ENCODE results near the gene IPCEF1.

IPCEF1 gene

GRCh38 chr6:154356690-154357089 lies at the start of gene IPCEF1:
Gene IPCEF1, minus strand, starts transcription at chr6:154356803. Its CDS starts 90,856 bp downstream, at chr6:154265947.
- no peak within 1 kb of the TSS for H3K27ac ChIP-seq
- H3K4me3 ChIP-seq: no peak within 1 kb of the TSS
- TF ChIP-seq EZH2 (IDR thresholded peaks at IDR 0.05): no peak
- TF ChIP-seq POLR2AphosphoS5 (IDR thresholded peaks at IDR 0.05; ENCODE audit: borderline replicate concordance, low read depth, low read length): no peak
- TF ChIP-seq FOXP2 (optimal IDR thresholded peaks at IDR 0.05; ENCODE audit: control extremely low read depth, extremely low read length, insufficient read depth): no peak
- no peak within 1 kb of the TSS for H3K9ac ChIP-seq (ENCODE audit: insufficient read length)
- no peaks in the 10 kb centered on the region for H3K9me3 ChIP-seq (ENCODE audit: low read depth, low read length)
- H3K36me3 ChIP-seq (ENCODE audit: insufficient read depth, low read length): no peaks in the 10 kb centered on the region
- DNase-seq (ENCODE audit: low read depth, low spot score): no peak

GRCh38 chr6:154406301-154406700 lies 49.7 kb upstream of the IPCEF1 start:
- no peak overlapping the region for H3K9ac ChIP-seq (ENCODE audit: insufficient read length)
- H3K27ac ChIP-seq: no peak overlapping the region
- H3K4me3 ChIP-seq: no peak overlapping the region
- TF ChIP-seq EZH2 (IDR thresholded peaks at IDR 0.05): no peak
- no peak for TF ChIP-seq FOXP2 (optimal IDR thresholded peaks at IDR 0.05; ENCODE audit: control extremely low read depth, extremely low read length, insufficient read depth)
- no peak for TF ChIP-seq POLR2AphosphoS5 (IDR thresholded peaks at IDR 0.05; ENCODE audit: borderline replicate concordance, low read depth, low read length)
- DNase-seq (ENCODE audit: low read depth, low spot score): no peak
- no peaks in the 10 kb centered on the region for H3K9me3 ChIP-seq (ENCODE audit: low read depth, low read length)
- no peaks in the 10 kb centered on the region for H3K36me3 ChIP-seq (ENCODE audit: insufficient read depth, low read length)

GRCh38 chr6:154404791-154405400 lies 48.3 kb upstream of the IPCEF1 start:
- Histone ChIP-seq H3K36me3 (ENCODE audit: insufficient read depth, low read length) (no peaks in the 10 kb centered on the region), H3K9ac (ENCODE audit: insufficient read length) (no peak overlapping the region), H3K4me3 (no peak overlapping the region), H3K9me3 (ENCODE audit: low read depth, low read length) (no peaks in the 10 kb centered on the region), H3K27ac (no peak overlapping the region)
- no peak for DNase-seq (ENCODE audit: low read depth, low spot score)
- TF ChIP-seq EZH2 (IDR thresholded peaks at IDR 0.05) (no peak), FOXP2 (optimal IDR thresholded peaks at IDR 0.05; ENCODE audit: control extremely low read depth, extremely low read length, insufficient read depth) (no peak), POLR2AphosphoS5 (IDR thresholded peaks at IDR 0.05; ENCODE audit: borderline replicate concordance, low read depth, low read length) (no peak)

- Histone ChIP-seq H3K27ac (no peak overlapping the region), H3K36me3 (ENCODE audit: insufficient read depth, low read length) (no peaks in the 10 kb centered on the region), H3K9ac (ENCODE audit: insufficient read length) (no peak overlapping the region), H3K9me3 (ENCODE audit: low read depth, low read length) (no peaks in the 10 kb centered on the region), H3K4me3 (no peak overlapping the region)
- TF ChIP-seq EZH2 (IDR thresholded peaks at IDR 0.05) (no peak), FOXP2 (optimal IDR thresholded peaks at IDR 0.05; ENCODE audit: control extremely low read depth, extremely low read length, insufficient read depth) (no peak), POLR2AphosphoS5 (IDR thresholded peaks at IDR 0.05; ENCODE audit: borderline replicate concordance, low read depth, low read length) (no peak)
- no peak for DNase-seq (ENCODE audit: low read depth, low spot score)
Measured at GRCh38 chr6:154403788-154404187, 47.2 kb upstream of the IPCEF1 start.

GRCh38 chr6:154402081-154402780 lies 45.6 kb upstream of the IPCEF1 start:
- Histone ChIP-seq H3K27ac (no peak overlapping the region), H3K36me3 (ENCODE audit: insufficient read depth, low read length) (no peaks in the 10 kb centered on the region), H3K9ac (ENCODE audit: insufficient read length) (no peak overlapping the region), H3K9me3 (ENCODE audit: low read depth, low read length) (no peaks in the 10 kb centered on the region), H3K4me3 (no peak overlapping the region)
- DNase-seq (ENCODE audit: low read depth, low spot score): no peak
- TF ChIP-seq POLR2AphosphoS5 (IDR thresholded peaks at IDR 0.05; ENCODE audit: borderline replicate concordance, low read depth, low read length) (no peak), EZH2 (IDR thresholded peaks at IDR 0.05) (no peak), FOXP2 (optimal IDR thresholded peaks at IDR 0.05; ENCODE audit: control extremely low read depth, extremely low read length, insufficient read depth) (no peak)

GRCh38 chr6:154399097-154399496 lies 42.5 kb upstream of the IPCEF1 start:
- Histone ChIP-seq H3K9ac (ENCODE audit: insufficient read length) (no peak overlapping the region), H3K27ac (no peak overlapping the region), H3K36me3 (ENCODE audit: insufficient read depth, low read length) (no peaks in the 10 kb centered on the region), H3K4me3 (no peak overlapping the region), H3K9me3 (ENCODE audit: low read depth, low read length) (no peaks in the 10 kb centered on the region)
- no peak for DNase-seq (ENCODE audit: low read depth, low spot score)
- TF ChIP-seq FOXP2 (optimal IDR thresholded peaks at IDR 0.05; ENCODE audit: control extremely low read depth, extremely low read length, insufficient read depth) (no peak), EZH2 (IDR thresholded peaks at IDR 0.05) (no peak), POLR2AphosphoS5 (IDR thresholded peaks at IDR 0.05; ENCODE audit: borderline replicate concordance, low read depth, low read length) (no peak)

GRCh38 chr6:154397491-154398195 lies 41.0 kb upstream of the IPCEF1 start:
- Histone ChIP-seq H3K4me3 (no peak overlapping the region), H3K36me3 (ENCODE audit: insufficient read depth, low read length) (no peaks in the 10 kb centered on the region), H3K27ac (no peak overlapping the region), H3K9me3 (ENCODE audit: low read depth, low read length) (no peaks in the 10 kb centered on the region), H3K9ac (ENCODE audit: insufficient read length) (no peak overlapping the region)
- no peak for DNase-seq (ENCODE audit: low read depth, low spot score)
- no peak for TF ChIP-seq EZH2 (IDR thresholded peaks at IDR 0.05)
- TF ChIP-seq FOXP2 (optimal IDR thresholded peaks at IDR 0.05; ENCODE audit: control extremely low read depth, extremely low read length, insufficient read depth): no peak
- no peak for TF ChIP-seq POLR2AphosphoS5 (IDR thresholded peaks at IDR 0.05; ENCODE audit: borderline replicate concordance, low read depth, low read length)

- Histone ChIP-seq H3K27ac (no peak overlapping the region), H3K36me3 (ENCODE audit: insufficient read depth, low read length) (no peaks in the 10 kb centered on the region), H3K4me3 (no peak overlapping the region), H3K9ac (ENCODE audit: insufficient read length) (no peak overlapping the region), H3K9me3 (ENCODE audit: low read depth, low read length) (no peaks in the 10 kb centered on the region)
- no peak for DNase-seq (ENCODE audit: low read depth, low spot score)
- TF ChIP-seq EZH2 (IDR thresholded peaks at IDR 0.05): no peak
- TF ChIP-seq FOXP2 (optimal IDR thresholded peaks at IDR 0.05; ENCODE audit: control extremely low read depth, extremely low read length, insufficient read depth): no peak
- TF ChIP-seq POLR2AphosphoS5 (IDR thresholded peaks at IDR 0.05; ENCODE audit: borderline replicate concordance, low read depth, low read length): no peak
Measured at GRCh38 chr6:154395878-154396277, 39.3 kb upstream of the IPCEF1 start.

Data from SK-N-MC (cell line).